IgD-negative memory B cell (primary cell): ENCODE results near the gene RAPGEF4. TPM values are rescaled to one million over a fixed set of nuclear protein-coding genes. Genes with fewer than 3 reads are reported as not detected.
"Not testable (repeated sequence)": the region's sequence is repeated elsewhere in the genome, so short reads cannot be mapped to it uniquely, and the experiment has no call there.

Source experiments
- H3K27ac Mint-ChIP-seq, 3 donors: one replicate each; pipeline ENCODE4 v1.8.0; 2020 to 2022; ENCODE audit warnings: mild to moderate bottlenecking in 3 of 3, mixed read lengths in 3 of 3, moderate library complexity in 1 of 3
- H3K27me3 Mint-ChIP-seq: one replicate; pipeline ENCODE4 v1.8.0; 2021; ENCODE audit warnings: mixed read lengths
- H3K36me3 Mint-ChIP-seq: one replicate; pipeline ENCODE4 v1.8.0; 2020; ENCODE audit warnings: mild to moderate bottlenecking, mixed read lengths
- H3K4me1 Mint-ChIP-seq, 3 donors: one replicate each; pipeline ENCODE4 v1.8.0; 2020 to 2022; ENCODE audit warnings: mixed read lengths in 3 of 3, mild to moderate bottlenecking in 1 of 3
- H3K4me3 Mint-ChIP-seq, 4 donors: one replicate each; pipeline ENCODE4 v1.8.0; 2020 to 2022; ENCODE audit warnings: mild to moderate bottlenecking in 4 of 4, mixed read lengths in 4 of 4, moderate library complexity in 3 of 4
- H3K9me3 Mint-ChIP-seq, 3 donors: one replicate each; pipeline ENCODE4 v1.8.0; 2020 to 2021; ENCODE audit warnings: mixed read lengths in 3 of 3, mild to moderate bottlenecking in 1 of 3
- polyA plus RNA-seq: library from polyadenylated mRNA; unstranded; fragments of 300-500 nt; fragmentation: Illumina TruSeq; gene quantifications from one replicate; pipeline ENCODE4 v1.2.3, GENCODE V29; 2021

The RAPGEF4 gene
- polyA plus RNA-seq, 1 donor from 2014 or later = not detected

GRCh38 chr2:173079973-173080860 is 344.6 kb downstream of the RAPGEF4 start:
- Mint-ChIP-seq H3K27ac (no peak overlapping the region), H3K36me3 (no peaks in the 10 kb centered on the region), H3K4me1 (peaks cover 7 to 12% (median 8%) of the 10 kb centered on the region in 3 donors), H3K27me3 (no peaks in the 10 kb centered on the region), H3K9me3 (no peaks in the 10 kb centered on the region), H3K4me3 (no peak overlapping the region)

- H3K27ac Mint-ChIP-seq = no peak overlapping the region
- no peaks in the 10 kb centered on the region for H3K4me1 Mint-ChIP-seq
- H3K27me3 Mint-ChIP-seq = no peaks in the 10 kb centered on the region
- no peaks in the 10 kb centered on the region for H3K9me3 Mint-ChIP-seq
- H3K36me3 Mint-ChIP-seq = peaks cover 4% of the 10 kb centered on the region
- H3K4me3 Mint-ChIP-seq = peak overlapping the region in 1 of 4 donors; percentile 1
Observed at GRCh38 chr2:173086518-173087213, 351.0 kb downstream of the RAPGEF4 start.

- no peaks in the 10 kb centered on the region for H3K4me1 Mint-ChIP-seq
- peaks cover 4% of the 10 kb centered on the region for H3K36me3 Mint-ChIP-seq
- H3K27me3 Mint-ChIP-seq = no peaks in the 10 kb centered on the region
- H3K27ac Mint-ChIP-seq = no peak overlapping the region
- H3K4me3 Mint-ChIP-seq = peak overlapping the region in 1 of 4 donors; percentile 1
- H3K9me3 Mint-ChIP-seq = no peaks in the 10 kb centered on the region
Observed at GRCh38 chr2:173087214-173087581, 351.6 kb downstream of the RAPGEF4 start.

- H3K4me1 Mint-ChIP-seq = no peaks in the 10 kb centered on the region
- H3K27me3 Mint-ChIP-seq = no peaks in the 10 kb centered on the region
- H3K9me3 Mint-ChIP-seq = no peaks in the 10 kb centered on the region
- peaks cover 4% of the 10 kb centered on the region for H3K36me3 Mint-ChIP-seq
- H3K27ac Mint-ChIP-seq = no peak overlapping the region
- no peak overlapping the region for H3K4me3 Mint-ChIP-seq
Observed at GRCh38 chr2:173087793-173088496, 352.3 kb downstream of the RAPGEF4 start.

GRCh38 chr2:173090276-173090877 is 354.7 kb downstream of the RAPGEF4 start:
- H3K4me1 Mint-ChIP-seq = no peaks in the 10 kb centered on the region
- H3K4me3 Mint-ChIP-seq = no peak overlapping the region
- H3K27me3 Mint-ChIP-seq = no peaks in the 10 kb centered on the region
- no peak overlapping the region for H3K27ac Mint-ChIP-seq
- no peaks in the 10 kb centered on the region for H3K9me3 Mint-ChIP-seq
- H3K36me3 Mint-ChIP-seq = peaks cover 4% of the 10 kb centered on the region

- Mint-ChIP-seq H3K27ac (no peak overlapping the region), H3K36me3 (peaks cover 4% of the 10 kb centered on the region)
Observed at GRCh38 chr2:173090973-173091660, 355.5 kb downstream of the RAPGEF4 start.

GRCh38 chr2:173091910-173092309 is 356.3 kb downstream of the RAPGEF4 start:
- Mint-ChIP-seq H3K27me3 (no peaks in the 10 kb centered on the region), H3K36me3 (peaks cover 4% of the 10 kb centered on the region), H3K4me3 (no peak overlapping the region), H3K27ac (no peak overlapping the region), H3K9me3 (no peaks in the 10 kb centered on the region), H3K4me1 (no peaks in the 10 kb centered on the region)

More at GRCh38 chr2:173090973-173091660, 355.5 kb downstream of the RAPGEF4 start:
- H3K9me3 Mint-ChIP-seq = no peaks in the 10 kb centered on the region
- no peaks in the 10 kb centered on the region for H3K27me3 Mint-ChIP-seq
- no peak overlapping the region for H3K4me3 Mint-ChIP-seq
- no peaks in the 10 kb centered on the region for H3K4me1 Mint-ChIP-seq

- Mint-ChIP-seq H3K4me1 (no peaks in the 10 kb centered on the region), H3K4me3 (no peak overlapping the region), H3K36me3 (peaks cover 4% of the 10 kb centered on the region), H3K27ac (no peak overlapping the region), H3K27me3 (no peaks in the 10 kb centered on the region), H3K9me3 (no peaks in the 10 kb centered on the region)
Observed at GRCh38 chr2:173092844-173093402, 357.3 kb downstream of the RAPGEF4 start.

GRCh38 chr2:173093617-173094016 is 358.0 kb downstream of the RAPGEF4 start:
- H3K27ac Mint-ChIP-seq, H3K9me3 Mint-ChIP-seq, H3K4me1 Mint-ChIP-seq, H3K36me3 Mint-ChIP-seq, H3K4me3 Mint-ChIP-seq, H3K27me3 Mint-ChIP-seq: not testable (repeated sequence)

GRCh38 chr2:173094731-173095130 is 359.1 kb downstream of the RAPGEF4 start:
- H3K9me3 Mint-ChIP-seq = no peaks in the 10 kb centered on the region
- no peaks in the 10 kb centered on the region for H3K27me3 Mint-ChIP-seq
- H3K27ac Mint-ChIP-seq = peak overlapping the region in 1 of 3 donors; percentile 2
- peaks cover 6% of the 10 kb centered on the region for H3K36me3 Mint-ChIP-seq
- H3K4me3 Mint-ChIP-seq = no peak overlapping the region
- H3K4me1 Mint-ChIP-seq = no peaks in the 10 kb centered on the region

- Mint-ChIP-seq H3K9me3 (no peaks in the 10 kb centered on the region), H3K36me3 (peaks cover 5% of the 10 kb centered on the region), H3K4me1 (no peaks in the 10 kb centered on the region), H3K4me3 (no peak overlapping the region), H3K27ac (no peak overlapping the region), H3K27me3 (no peaks in the 10 kb centered on the region)
Observed at GRCh38 chr2:173095356-173095755, 359.7 kb downstream of the RAPGEF4 start.

GRCh38 chr2:173099271-173099670 is 363.6 kb downstream of the RAPGEF4 start:
- no peak overlapping the region for H3K27ac Mint-ChIP-seq
- peaks cover 3% of the 10 kb centered on the region for H3K36me3 Mint-ChIP-seq
- no peak overlapping the region for H3K4me3 Mint-ChIP-seq
- H3K9me3 Mint-ChIP-seq = no peaks in the 10 kb centered on the region
- H3K4me1 Mint-ChIP-seq = peaks cover 0 to 4% (median 0%) of the 10 kb centered on the region in 3 donors
- H3K27me3 Mint-ChIP-seq = no peaks in the 10 kb centered on the region

- Mint-ChIP-seq H3K9me3 (no peaks in the 10 kb centered on the region), H3K36me3 (peaks cover 4% of the 10 kb centered on the region), H3K4me3 (no peak overlapping the region), H3K27ac (no peak overlapping the region), H3K4me1 (peaks cover 0 to 4% (median 0%) of the 10 kb centered on the region in 3 donors), H3K27me3 (no peaks in the 10 kb centered on the region)
Observed at GRCh38 chr2:173099804-173100203, 364.2 kb downstream of the RAPGEF4 start.

GRCh38 chr2:173101687-173102086 is 366.0 kb downstream of the RAPGEF4 start:
- Mint-ChIP-seq H3K36me3 (peaks cover 4% of the 10 kb centered on the region), H3K27me3 (no peaks in the 10 kb centered on the region), H3K4me1 (peaks cover 0 to 4% (median 0%) of the 10 kb centered on the region in 3 donors), H3K4me3 (no peak overlapping the region), H3K9me3 (no peaks in the 10 kb centered on the region), H3K27ac (no peak overlapping the region)
